ENCODE results near the gene ZNF385C. TPM values are rescaled to one million over a fixed set of nuclear protein-coding genes. Genes with fewer than 3 reads are reported as not detected.

The ZNF385C gene
- total RNA-seq, 1 experiment from 2014 or later, result 0.26 TPM

- POLR2A ChIA-PET, result interaction anchor here (0.6 kb wide), 1 partner anchor 161 kb away, joined by 4 read pairs; no protein-coding TSS in a partner anchor
- intact Hi-C loops (cut with micrococcal nuclease), result no loop called here
- TF ChIP-seq CTCF (IDR thresholded peaks at IDR 0.05; ENCODE audit: unreplicated experiment), result no peak
- Mint-ChIP-seq H3K27ac (ENCODE audit: low read depth, unreplicated experiment) (no peak overlapping the region), H3K4me3 (ENCODE audit: unreplicated experiment) (no peak overlapping the region), H3K9me3 (ENCODE audit: unreplicated experiment) (no peaks in the 10 kb centered on the region), H3K36me3 (ENCODE audit: insufficient read depth, unreplicated experiment) (peaks cover 64% of the 10 kb centered on the region), H3K27me3 (ENCODE audit: insufficient read depth, unreplicated experiment) (no peaks in the 10 kb centered on the region), H3K4me1 (ENCODE audit: insufficient read depth, unreplicated experiment) (no peaks in the 10 kb centered on the region)
- CTCF ChIA-PET, result no interaction called here
- DNase-seq (ENCODE audit: unreplicated experiment), result no peak
- no TSS peak for BruUV-seq (replicated peaks)
These were observed 29.1 kb upstream of the ZNF385C start for GRCh38 chr17:42127414-42127813.

GRCh38 chr17:42126836-42127235 lies 28.6 kb upstream of the ZNF385C start:
- intact Hi-C loops (cut with micrococcal nuclease), result no loop called here
- H3K4me1 Mint-ChIP-seq (ENCODE audit: insufficient read depth, unreplicated experiment), result no peaks in the 10 kb centered on the region
- no peak for DNase-seq (ENCODE audit: unreplicated experiment)
- H3K36me3 Mint-ChIP-seq (ENCODE audit: insufficient read depth, unreplicated experiment), result peaks cover 63% of the 10 kb centered on the region
- ChIA-PET POLR2A (no interaction called here), CTCF (interaction anchor here (0.6 kb wide), 1 partner anchor 102 kb away, joined by 3 read pairs; no protein-coding TSS in a partner anchor)
- TF ChIP-seq CTCF (IDR thresholded peaks at IDR 0.05; ENCODE audit: unreplicated experiment), result no peak
- H3K27ac Mint-ChIP-seq (ENCODE audit: low read depth, unreplicated experiment), result no peak overlapping the region
- H3K9me3 Mint-ChIP-seq (ENCODE audit: unreplicated experiment), result no peaks in the 10 kb centered on the region
- no TSS peak for BruUV-seq (replicated peaks)
- H3K27me3 Mint-ChIP-seq (ENCODE audit: insufficient read depth, unreplicated experiment), result no peaks in the 10 kb centered on the region
- H3K4me3 Mint-ChIP-seq (ENCODE audit: unreplicated experiment), result no peak overlapping the region

- H3K36me3 Mint-ChIP-seq (ENCODE audit: insufficient read depth, unreplicated experiment), result peaks cover 58% of the 10 kb centered on the region
- H3K27me3 Mint-ChIP-seq (ENCODE audit: insufficient read depth, unreplicated experiment), result no peaks in the 10 kb centered on the region
- H3K4me3 Mint-ChIP-seq (ENCODE audit: unreplicated experiment), result no peak overlapping the region
- POLR2A ChIA-PET, result no interaction called here
- CTCF ChIA-PET, result no interaction called here
- no peaks in the 10 kb centered on the region for H3K9me3 Mint-ChIP-seq (ENCODE audit: unreplicated experiment)
- intact Hi-C loops (cut with micrococcal nuclease), result no loop called here
- H3K27ac Mint-ChIP-seq (ENCODE audit: low read depth, unreplicated experiment), result no peak overlapping the region
- no peak for TF ChIP-seq CTCF (IDR thresholded peaks at IDR 0.05; ENCODE audit: unreplicated experiment)
- H3K4me1 Mint-ChIP-seq (ENCODE audit: insufficient read depth, unreplicated experiment), result no peaks in the 10 kb centered on the region
- BruUV-seq (replicated peaks), result no TSS peak
- no peak for DNase-seq (ENCODE audit: unreplicated experiment)
These were observed 27.3 kb upstream of the ZNF385C start for GRCh38 chr17:42125565-42125964.

- POLR2A ChIA-PET, result interaction anchor here (1.2 kb wide), 1 partner anchor 158 kb away, joined by 3 read pairs; the partner anchor contains the start of gene CNP
- CTCF ChIA-PET, result interaction anchor here (1.8 kb wide), 1 partner anchor 11 kb away, joined by 5 read pairs; no protein-coding TSS in a partner anchor
- Mint-ChIP-seq H3K36me3 (ENCODE audit: insufficient read depth, unreplicated experiment) (peaks cover 46% of the 10 kb centered on the region), H3K27ac (ENCODE audit: low read depth, unreplicated experiment) (no peak overlapping the region), H3K4me1 (ENCODE audit: insufficient read depth, unreplicated experiment) (peaks cover 6% of the 10 kb centered on the region), H3K27me3 (ENCODE audit: insufficient read depth, unreplicated experiment) (no peaks in the 10 kb centered on the region), H3K4me3 (ENCODE audit: unreplicated experiment) (no peak overlapping the region), H3K9me3 (ENCODE audit: unreplicated experiment) (no peaks in the 10 kb centered on the region)
- no TSS peak for BruUV-seq (replicated peaks)
- TF ChIP-seq CTCF (IDR thresholded peaks at IDR 0.05; ENCODE audit: unreplicated experiment), result no peak
- DNase-seq (ENCODE audit: unreplicated experiment), result no peak
- intact Hi-C loops (cut with micrococcal nuclease), result loop anchor here (5.0 kb wide), 1 partner anchor 403 kb away; no protein-coding TSS in a partner anchor
These were observed 26.0 kb upstream of the ZNF385C start for GRCh38 chr17:42124256-42124655.

Data from MCF 10A (cell line).